A549 (cell line): ENCODE results near the gene AGBL2.

Source experiments
- HDAC2 ChIP-seq: fragments of 200-600 bp; sonication (generic); IDR thresholded peaks from 2 replicates; pipeline ENCODE4 v1.6.1; 2016
- JUNB ChIP-seq: fragments of >200 bp; sonication (Bioruptor Twin); formaldehyde crosslinking; IDR thresholded peaks from 2 replicates; pipeline ENCODE4 v1.6.1; 2016
- MAFK ChIP-seq: fragments of 450-650 bp; IDR thresholded peaks from 2 replicates; pipeline ENCODE4 v1.6.1; 2014; ENCODE audit not compliant: partially characterized antibody
- POLR2A ChIP-seq: IDR thresholded peaks from 2 replicates; pipeline ENCODE4 v1.6.1; 2012; ENCODE audit warnings: mild to moderate bottlenecking, low read length
- SMC3 ChIP-seq: fragments of >200 bp; sonication (Bioruptor Twin); formaldehyde crosslinking; IDR thresholded peaks from 3 replicates; pipeline ENCODE4 v1.6.1; 2018; ENCODE audit warnings: inconsistent platforms
- SREBF2 ChIP-seq: fragments of 450-650 bp; IDR thresholded peaks from 2 replicates; pipeline ENCODE4 v1.6.1; 2014; ENCODE audit warnings: mild to moderate bottlenecking, moderate library complexity
- ZC3H11A ChIP-seq: fragments of 450-650 bp; IDR thresholded peaks from 2 replicates; pipeline ENCODE4 v1.6.1; 2014; ENCODE audit warnings: antibody characterized with exemption, mild to moderate bottlenecking
- TF ChIP-seq, protein P1 (sequence below): fragments of >200 bp; sonication (Bioruptor Twin); formaldehyde crosslinking; IDR thresholded peaks from 3 replicates; pipeline ENCODE4 v1.5.1; 2016
- TF ChIP-seq, protein P2 (sequence below): IDR thresholded peaks from 2 replicates; pipeline ENCODE4 v1.6.1; 2012
- TF ChIP-seq, protein P3 (sequence below): fragments of 150-350 bp; IDR thresholded peaks from 2 replicates; pipeline ENCODE4 v1.6.1; 2014; ENCODE audit warnings: low read depth, mild to moderate bottlenecking, low read length

DNA sequence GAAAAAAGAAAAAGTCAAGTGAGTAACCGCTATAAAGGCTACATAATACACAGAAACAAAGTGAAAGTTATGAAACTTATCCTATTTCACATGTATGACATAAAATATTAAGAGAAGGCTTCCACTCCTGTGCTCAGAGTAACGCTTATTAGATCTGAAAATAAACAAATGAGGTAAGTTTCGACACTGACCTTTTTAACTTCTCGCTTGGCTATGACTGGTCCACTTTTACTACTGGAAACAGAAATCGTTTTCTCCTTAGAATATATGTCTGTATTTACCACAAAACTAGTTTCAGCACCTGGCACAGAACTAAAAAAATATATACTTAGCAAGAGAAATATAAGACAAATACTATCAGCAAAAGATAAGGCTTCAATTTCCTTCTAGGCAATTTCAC is 35.6 kb upstream of the AGBL2 start:
- TF ChIP-seq, protein P1, sequence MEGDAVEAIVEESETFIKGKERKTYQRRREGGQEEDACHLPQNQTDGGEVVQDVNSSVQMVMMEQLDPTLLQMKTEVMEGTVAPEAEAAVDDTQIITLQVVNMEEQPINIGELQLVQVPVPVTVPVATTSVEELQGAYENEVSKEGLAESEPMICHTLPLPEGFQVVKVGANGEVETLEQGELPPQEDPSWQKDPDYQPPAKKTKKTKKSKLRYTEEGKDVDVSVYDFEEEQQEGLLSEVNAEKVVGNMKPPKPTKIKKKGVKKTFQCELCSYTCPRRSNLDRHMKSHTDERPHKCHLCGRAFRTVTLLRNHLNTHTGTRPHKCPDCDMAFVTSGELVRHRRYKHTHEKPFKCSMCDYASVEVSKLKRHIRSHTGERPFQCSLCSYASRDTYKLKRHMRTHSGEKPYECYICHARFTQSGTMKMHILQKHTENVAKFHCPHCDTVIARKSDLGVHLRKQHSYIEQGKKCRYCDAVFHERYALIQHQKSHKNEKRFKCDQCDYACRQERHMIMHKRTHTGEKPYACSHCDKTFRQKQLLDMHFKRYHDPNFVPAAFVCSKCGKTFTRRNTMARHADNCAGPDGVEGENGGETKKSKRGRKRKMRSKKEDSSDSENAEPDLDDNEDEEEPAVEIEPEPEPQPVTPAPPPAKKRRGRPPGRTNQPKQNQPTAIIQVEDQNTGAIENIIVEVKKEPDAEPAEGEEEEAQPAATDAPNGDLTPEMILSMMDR: no peak
- TF ChIP-seq SMC3 (no peak), MAFK (no peak), ZC3H11A (no peak), POLR2A (no peak), JUNB (no peak), SREBF2 (no peak), HDAC2 (no peak)
- TF ChIP-seq, protein P2, sequence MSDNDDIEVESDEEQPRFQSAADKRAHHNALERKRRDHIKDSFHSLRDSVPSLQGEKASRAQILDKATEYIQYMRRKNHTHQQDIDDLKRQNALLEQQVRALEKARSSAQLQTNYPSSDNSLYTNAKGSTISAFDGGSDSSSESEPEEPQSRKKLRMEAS: no peak
- TF ChIP-seq, protein P3, sequence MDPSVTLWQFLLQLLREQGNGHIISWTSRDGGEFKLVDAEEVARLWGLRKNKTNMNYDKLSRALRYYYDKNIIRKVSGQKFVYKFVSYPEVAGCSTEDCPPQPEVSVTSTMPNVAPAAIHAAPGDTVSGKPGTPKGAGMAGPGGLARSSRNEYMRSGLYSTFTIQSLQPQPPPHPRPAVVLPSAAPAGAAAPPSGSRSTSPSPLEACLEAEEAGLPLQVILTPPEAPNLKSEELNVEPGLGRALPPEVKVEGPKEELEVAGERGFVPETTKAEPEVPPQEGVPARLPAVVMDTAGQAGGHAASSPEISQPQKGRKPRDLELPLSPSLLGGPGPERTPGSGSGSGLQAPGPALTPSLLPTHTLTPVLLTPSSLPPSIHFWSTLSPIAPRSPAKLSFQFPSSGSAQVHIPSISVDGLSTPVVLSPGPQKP: no peak
